WTC11 (cell line): ENCODE results near the gene MAMLD1. TPM values are rescaled to one million over a fixed set of nuclear protein-coding genes. Genes with fewer than 3 reads are reported as not detected.

Experiments
- ATAC-seq: fragments of 200-7000 bp; cut with Tn5 transposase; 2 replicates; pipeline ENCODE4 v1.10.0; 2021; ENCODE audit warnings: mild to moderate bottlenecking, moderate library complexity
- CTCF ChIA-PET: fragments of 300-600 bp; sonication (Branson Sonifier 250); formaldehyde crosslinking; loops from one replicate; lab custom pipeline; 2021; ENCODE audit warnings: antibody characterized with exemption; lab: Charles Lee
- POLR2A ChIA-PET: fragments of 350-600 bp; sonication (Branson Sonifier 250); formaldehyde crosslinking; loops from one replicate; lab custom pipeline; 2021; ENCODE audit warnings: antibody characterized with exemption; lab: Charles Lee
- DNase-seq: peaks from one replicate; pipeline ENCODE4 v3.0.0; 2021; ENCODE audit warnings: low spot score
- H3K27ac Mint-ChIP-seq: 2 replicates; pipeline ENCODE4 v1.8.0; 2021; ENCODE audit warnings: mixed read lengths
- H3K27me3 Mint-ChIP-seq: 2 replicates; pipeline ENCODE4 v1.8.0; 2021; ENCODE audit warnings: low read depth, mild to moderate bottlenecking, moderate library complexity, mixed read lengths
- H3K36me3 Mint-ChIP-seq: 2 replicates; pipeline ENCODE4 v1.8.0; 2021; ENCODE audit warnings: mixed read lengths
- H3K4me1 Mint-ChIP-seq: 2 replicates; pipeline ENCODE4 v1.8.0; 2022; ENCODE audit warnings: mixed read lengths
- H3K4me3 Mint-ChIP-seq: 2 replicates; pipeline ENCODE4 v1.8.0; 2021; ENCODE audit warnings: mild to moderate bottlenecking, moderate library complexity, mixed read lengths
- H3K9me3 Mint-ChIP-seq: 2 replicates; pipeline ENCODE4 v1.8.0; 2021; ENCODE audit warnings: mixed read lengths
- CREB1 ChIP-seq: sonication (generic); formaldehyde crosslinking; IDR thresholded peaks from 2 replicates; pipeline ENCODE4 v1.8.0; 2023; ENCODE audit warnings: mild to moderate bottlenecking, missing genetic modification reagents
- FOXK1 ChIP-seq: sonication (generic); formaldehyde crosslinking; IDR thresholded peaks from 2 replicates; pipeline ENCODE4 v1.8.0; 2022; ENCODE audit warnings: mild to moderate bottlenecking, moderate library complexity, missing genetic modification reagents
- FOXP1 ChIP-seq: sonication (generic); formaldehyde crosslinking; IDR thresholded peaks from 2 replicates; pipeline ENCODE4 v1.8.0; 2022; ENCODE audit warnings: missing genetic modification reagents, mild to moderate bottlenecking, moderate library complexity, borderline replicate concordance
- NFE2L1 ChIP-seq: sonication (generic); formaldehyde crosslinking; IDR thresholded peaks from 2 replicates; pipeline ENCODE4 v1.8.1; 2023; ENCODE audit warnings: missing genetic modification reagents
- NFYB ChIP-seq: sonication (generic); formaldehyde crosslinking; conservative IDR thresholded peaks from 2 replicates; pipeline ENCODE4 v1.8.0; 2022; ENCODE audit warnings: low read depth, missing genetic modification reagents
- SMAD4 ChIP-seq: sonication (generic); formaldehyde crosslinking; IDR thresholded peaks from 2 replicates; pipeline ENCODE4 v1.8.0; 2022; ENCODE audit warnings: mild to moderate bottlenecking, missing genetic modification reagents
- ZNF138 ChIP-seq: sonication (generic); formaldehyde crosslinking; conservative IDR thresholded peaks from 2 replicates; pipeline ENCODE4 v1.8.1; 2022; ENCODE audit warnings: mild to moderate bottlenecking, moderate library complexity, missing genetic modification reagents
- ZNF219 ChIP-seq: sonication (generic); formaldehyde crosslinking; IDR thresholded peaks from 2 replicates; pipeline ENCODE4 v1.8.0; 2023; ENCODE audit warnings: missing genetic modification reagents, mild to moderate bottlenecking, borderline replicate concordance
- ZNF232 ChIP-seq: sonication (generic); formaldehyde crosslinking; IDR thresholded peaks from 2 replicates; pipeline ENCODE4 v1.8.0; 2022; ENCODE audit warnings: mild to moderate bottlenecking, missing genetic modification reagents
- ZNF317 ChIP-seq: sonication (generic); formaldehyde crosslinking; IDR thresholded peaks from 2 replicates; pipeline ENCODE4 v1.8.1; 2023; ENCODE audit warnings: low read depth, mild to moderate bottlenecking, moderate library complexity, missing genetic modification reagents, borderline replicate concordance
- ZNF671 ChIP-seq: fragments of 250-450 bp; sonication (Bioruptor Pico); IDR thresholded peaks from 2 replicates; pipeline ENCODE4 v1.8.0; 2021; ENCODE audit warnings: mild to moderate bottlenecking
- total RNA-seq: library from RNA; stranded (reverse); gene quantifications from 3 replicates; pipeline ENCODE4 v1.2.3, GENCODE V29; 2021
- TF ChIP-seq, protein P1 (sequence below): sonication (generic); formaldehyde crosslinking; IDR thresholded peaks from 2 replicates; pipeline ENCODE4 v1.8.1; 2023; ENCODE audit warnings: mild to moderate bottlenecking, missing genetic modification reagents
- TF ChIP-seq, protein P2 (sequence below): sonication (generic); formaldehyde crosslinking; IDR thresholded peaks from 2 replicates; pipeline ENCODE4 v1.8.1; 2023; ENCODE audit warnings: mild to moderate bottlenecking, missing genetic modification reagents, moderate library complexity
- TF ChIP-seq, protein P3 (sequence below): sonication (generic); formaldehyde crosslinking; IDR thresholded peaks from 2 replicates; pipeline ENCODE4 v1.8.1; 2023; ENCODE audit warnings: mild to moderate bottlenecking, missing genetic modification reagents, borderline replicate concordance
- TF ChIP-seq, protein P4 (sequence below): sonication (generic); formaldehyde crosslinking; IDR thresholded peaks from 2 replicates; pipeline ENCODE4 v1.8.0; 2022; ENCODE audit warnings: mild to moderate bottlenecking, missing genetic modification reagents
- TF ChIP-seq, protein P5 (sequence below): sonication (generic); formaldehyde crosslinking; IDR thresholded peaks from 2 replicates; pipeline ENCODE4 v1.8.0; 2023; ENCODE audit warnings: missing genetic modification reagents, mild to moderate bottlenecking, borderline replicate concordance
- TF ChIP-seq, protein P6 (sequence below): fragments of 250-450 bp; sonication (Bioruptor Pico); IDR thresholded peaks from 2 replicates; pipeline ENCODE4 v1.9.0; 2021; ENCODE audit warnings: mild to moderate bottlenecking

MAMLD1 gene
- total RNA-seq, 1 experiment from 2014 or later: 0.35 TPM

DNA sequence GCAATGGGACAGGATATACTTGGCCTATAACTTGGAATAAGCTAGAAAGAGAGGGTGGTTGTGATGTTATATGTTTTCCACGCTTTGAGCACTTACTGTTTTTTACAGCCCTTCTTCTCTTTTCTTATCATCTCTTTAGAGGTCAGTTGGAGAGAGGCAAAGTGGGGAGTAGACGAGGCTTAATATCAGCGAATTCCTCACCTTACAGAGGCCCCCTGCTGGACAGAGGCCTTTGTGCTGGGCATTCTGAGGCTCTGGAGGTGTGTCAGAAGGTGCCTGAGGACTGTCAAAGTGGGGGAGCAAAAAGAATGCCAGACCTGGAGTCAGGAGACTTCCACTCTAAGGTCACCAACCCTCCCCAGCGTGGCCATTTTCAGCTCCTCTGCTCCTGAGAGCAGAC is 42.5 kb downstream of the MAMLD1 start (continued):
- TF ChIP-seq, protein P1, sequence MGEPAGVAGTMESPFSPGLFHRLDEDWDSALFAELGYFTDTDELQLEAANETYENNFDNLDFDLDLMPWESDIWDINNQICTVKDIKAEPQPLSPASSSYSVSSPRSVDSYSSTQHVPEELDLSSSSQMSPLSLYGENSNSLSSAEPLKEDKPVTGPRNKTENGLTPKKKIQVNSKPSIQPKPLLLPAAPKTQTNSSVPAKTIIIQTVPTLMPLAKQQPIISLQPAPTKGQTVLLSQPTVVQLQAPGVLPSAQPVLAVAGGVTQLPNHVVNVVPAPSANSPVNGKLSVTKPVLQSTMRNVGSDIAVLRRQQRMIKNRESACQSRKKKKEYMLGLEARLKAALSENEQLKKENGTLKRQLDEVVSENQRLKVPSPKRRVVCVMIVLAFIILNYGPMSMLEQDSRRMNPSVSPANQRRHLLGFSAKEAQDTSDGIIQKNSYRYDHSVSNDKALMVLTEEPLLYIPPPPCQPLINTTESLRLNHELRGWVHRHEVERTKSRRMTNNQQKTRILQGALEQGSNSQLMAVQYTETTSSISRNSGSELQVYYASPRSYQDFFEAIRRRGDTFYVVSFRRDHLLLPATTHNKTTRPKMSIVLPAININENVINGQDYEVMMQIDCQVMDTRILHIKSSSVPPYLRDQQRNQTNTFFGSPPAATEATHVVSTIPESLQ: no peak
- no peak for TF ChIP-seq CREB1
- no peak for TF ChIP-seq ZNF317

DNA sequence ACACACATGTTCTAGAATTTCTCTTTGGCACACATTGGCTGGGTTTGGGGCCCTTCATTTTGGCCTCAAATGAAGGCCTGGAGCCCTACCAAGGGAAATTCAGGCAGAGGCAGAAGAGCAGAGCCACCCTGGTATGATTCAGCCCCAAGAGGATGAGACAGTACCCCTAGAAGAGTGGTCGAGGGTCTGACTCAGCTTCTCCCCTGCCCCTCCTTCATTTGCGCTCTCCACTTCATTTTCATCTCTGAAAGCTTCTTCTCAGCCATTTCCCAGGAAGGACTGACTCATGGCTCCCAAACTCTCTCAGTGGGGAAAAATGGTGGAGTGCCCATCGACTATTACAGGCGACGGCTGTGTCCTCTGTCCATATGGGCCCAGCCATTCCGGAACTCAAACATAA is 43.5 kb downstream of the MAMLD1 start:
- ChIA-PET CTCF (interaction anchor here (1.2 kb wide), 1 partner anchor 41 kb away, joined by 3 read pairs; no protein-coding TSS in a partner anchor), POLR2A (no interaction called here)
- DNase-seq (no peak), ATAC-seq (no peak)
- H3K36me3 Mint-ChIP-seq: no peaks in the 10 kb centered on the region
- H3K9me3 Mint-ChIP-seq: no peaks in the 10 kb centered on the region
- H3K27me3 Mint-ChIP-seq: no peaks in the 10 kb centered on the region
- TF ChIP-seq, protein P2, sequence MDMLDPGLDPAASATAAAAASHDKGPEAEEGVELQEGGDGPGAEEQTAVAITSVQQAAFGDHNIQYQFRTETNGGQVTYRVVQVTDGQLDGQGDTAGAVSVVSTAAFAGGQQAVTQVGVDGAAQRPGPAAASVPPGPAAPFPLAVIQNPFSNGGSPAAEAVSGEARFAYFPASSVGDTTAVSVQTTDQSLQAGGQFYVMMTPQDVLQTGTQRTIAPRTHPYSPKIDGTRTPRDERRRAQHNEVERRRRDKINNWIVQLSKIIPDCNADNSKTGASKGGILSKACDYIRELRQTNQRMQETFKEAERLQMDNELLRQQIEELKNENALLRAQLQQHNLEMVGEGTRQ (CRISPR knock-in tag): no peak
- TF ChIP-seq, protein P3, sequence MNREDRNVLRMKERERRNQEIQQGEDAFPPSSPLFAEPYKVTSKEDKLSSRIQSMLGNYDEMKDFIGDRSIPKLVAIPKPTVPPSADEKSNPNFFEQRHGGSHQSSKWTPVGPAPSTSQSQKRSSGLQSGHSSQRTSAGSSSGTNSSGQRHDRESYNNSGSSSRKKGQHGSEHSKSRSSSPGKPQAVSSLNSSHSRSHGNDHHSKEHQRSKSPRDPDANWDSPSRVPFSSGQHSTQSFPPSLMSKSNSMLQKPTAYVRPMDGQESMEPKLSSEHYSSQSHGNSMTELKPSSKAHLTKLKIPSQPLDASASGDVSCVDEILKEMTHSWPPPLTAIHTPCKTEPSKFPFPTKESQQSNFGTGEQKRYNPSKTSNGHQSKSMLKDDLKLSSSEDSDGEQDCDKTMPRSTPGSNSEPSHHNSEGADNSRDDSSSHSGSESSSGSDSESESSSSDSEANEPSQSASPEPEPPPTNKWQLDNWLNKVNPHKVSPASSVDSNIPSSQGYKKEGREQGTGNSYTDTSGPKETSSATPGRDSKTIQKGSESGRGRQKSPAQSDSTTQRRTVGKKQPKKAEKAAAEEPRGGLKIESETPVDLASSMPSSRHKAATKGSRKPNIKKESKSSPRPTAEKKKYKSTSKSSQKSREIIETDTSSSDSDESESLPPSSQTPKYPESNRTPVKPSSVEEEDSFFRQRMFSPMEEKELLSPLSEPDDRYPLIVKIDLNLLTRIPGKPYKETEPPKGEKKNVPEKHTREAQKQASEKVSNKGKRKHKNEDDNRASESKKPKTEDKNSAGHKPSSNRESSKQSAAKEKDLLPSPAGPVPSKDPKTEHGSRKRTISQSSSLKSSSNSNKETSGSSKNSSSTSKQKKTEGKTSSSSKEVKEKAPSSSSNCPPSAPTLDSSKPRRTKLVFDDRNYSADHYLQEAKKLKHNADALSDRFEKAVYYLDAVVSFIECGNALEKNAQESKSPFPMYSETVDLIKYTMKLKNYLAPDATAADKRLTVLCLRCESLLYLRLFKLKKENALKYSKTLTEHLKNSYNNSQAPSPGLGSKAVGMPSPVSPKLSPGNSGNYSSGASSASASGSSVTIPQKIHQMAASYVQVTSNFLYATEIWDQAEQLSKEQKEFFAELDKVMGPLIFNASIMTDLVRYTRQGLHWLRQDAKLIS: no peak
- TF ChIP-seq, protein P4, sequence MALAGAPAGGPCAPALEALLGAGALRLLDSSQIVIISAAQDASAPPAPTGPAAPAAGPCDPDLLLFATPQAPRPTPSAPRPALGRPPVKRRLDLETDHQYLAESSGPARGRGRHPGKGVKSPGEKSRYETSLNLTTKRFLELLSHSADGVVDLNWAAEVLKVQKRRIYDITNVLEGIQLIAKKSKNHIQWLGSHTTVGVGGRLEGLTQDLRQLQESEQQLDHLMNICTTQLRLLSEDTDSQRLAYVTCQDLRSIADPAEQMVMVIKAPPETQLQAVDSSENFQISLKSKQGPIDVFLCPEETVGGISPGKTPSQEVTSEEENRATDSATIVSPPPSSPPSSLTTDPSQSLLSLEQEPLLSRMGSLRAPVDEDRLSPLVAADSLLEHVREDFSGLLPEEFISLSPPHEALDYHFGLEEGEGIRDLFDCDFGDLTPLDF (CRISPR knock-in tag): no peak
- TF ChIP-seq ZNF138 (CRISPR knock-in tag): no peak
- no peak for TF ChIP-seq NFYB
- no peak for TF ChIP-seq ZNF671 (CRISPR knock-in tag)
- no peak overlapping the region for H3K27ac Mint-ChIP-seq
- no peak overlapping the region for H3K4me3 Mint-ChIP-seq
- no peaks in the 10 kb centered on the region for H3K4me1 Mint-ChIP-seq

DNA sequence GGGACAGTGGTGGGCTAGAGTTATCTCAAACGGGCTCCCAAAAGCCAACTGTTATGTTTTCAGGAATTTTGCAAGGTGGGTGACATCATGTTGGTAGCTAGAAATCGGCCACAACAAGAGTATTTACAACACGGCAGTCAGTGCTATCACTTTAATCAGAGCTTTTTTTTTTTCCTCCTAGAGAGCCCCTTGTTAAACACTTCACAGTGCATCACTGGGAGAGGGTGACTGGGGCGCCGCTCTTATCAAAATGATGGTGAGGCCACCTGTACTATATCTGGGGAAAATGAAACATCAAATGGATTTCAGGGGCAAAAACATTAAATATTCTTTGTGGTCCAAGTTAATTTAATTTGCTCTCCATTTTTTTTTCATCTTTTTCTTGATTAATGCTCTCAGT is 44.9 kb downstream of the MAMLD1 start:
- DNase-seq (no peak), ATAC-seq (no peak)
- ChIA-PET CTCF (interaction anchor here (1.2 kb wide), 1 partner anchor 43 kb away, joined by 3 read pairs; no protein-coding TSS in a partner anchor), POLR2A (no interaction called here)
- H3K27me3 Mint-ChIP-seq: no peaks in the 10 kb centered on the region
- no peak overlapping the region for H3K4me3 Mint-ChIP-seq
- H3K27ac Mint-ChIP-seq: no peak overlapping the region
- no peaks in the 10 kb centered on the region for H3K9me3 Mint-ChIP-seq
- no peaks in the 10 kb centered on the region for H3K36me3 Mint-ChIP-seq
- H3K4me1 Mint-ChIP-seq: peaks cover under 1% of the 10 kb centered on the region
- TF ChIP-seq, protein P5, sequence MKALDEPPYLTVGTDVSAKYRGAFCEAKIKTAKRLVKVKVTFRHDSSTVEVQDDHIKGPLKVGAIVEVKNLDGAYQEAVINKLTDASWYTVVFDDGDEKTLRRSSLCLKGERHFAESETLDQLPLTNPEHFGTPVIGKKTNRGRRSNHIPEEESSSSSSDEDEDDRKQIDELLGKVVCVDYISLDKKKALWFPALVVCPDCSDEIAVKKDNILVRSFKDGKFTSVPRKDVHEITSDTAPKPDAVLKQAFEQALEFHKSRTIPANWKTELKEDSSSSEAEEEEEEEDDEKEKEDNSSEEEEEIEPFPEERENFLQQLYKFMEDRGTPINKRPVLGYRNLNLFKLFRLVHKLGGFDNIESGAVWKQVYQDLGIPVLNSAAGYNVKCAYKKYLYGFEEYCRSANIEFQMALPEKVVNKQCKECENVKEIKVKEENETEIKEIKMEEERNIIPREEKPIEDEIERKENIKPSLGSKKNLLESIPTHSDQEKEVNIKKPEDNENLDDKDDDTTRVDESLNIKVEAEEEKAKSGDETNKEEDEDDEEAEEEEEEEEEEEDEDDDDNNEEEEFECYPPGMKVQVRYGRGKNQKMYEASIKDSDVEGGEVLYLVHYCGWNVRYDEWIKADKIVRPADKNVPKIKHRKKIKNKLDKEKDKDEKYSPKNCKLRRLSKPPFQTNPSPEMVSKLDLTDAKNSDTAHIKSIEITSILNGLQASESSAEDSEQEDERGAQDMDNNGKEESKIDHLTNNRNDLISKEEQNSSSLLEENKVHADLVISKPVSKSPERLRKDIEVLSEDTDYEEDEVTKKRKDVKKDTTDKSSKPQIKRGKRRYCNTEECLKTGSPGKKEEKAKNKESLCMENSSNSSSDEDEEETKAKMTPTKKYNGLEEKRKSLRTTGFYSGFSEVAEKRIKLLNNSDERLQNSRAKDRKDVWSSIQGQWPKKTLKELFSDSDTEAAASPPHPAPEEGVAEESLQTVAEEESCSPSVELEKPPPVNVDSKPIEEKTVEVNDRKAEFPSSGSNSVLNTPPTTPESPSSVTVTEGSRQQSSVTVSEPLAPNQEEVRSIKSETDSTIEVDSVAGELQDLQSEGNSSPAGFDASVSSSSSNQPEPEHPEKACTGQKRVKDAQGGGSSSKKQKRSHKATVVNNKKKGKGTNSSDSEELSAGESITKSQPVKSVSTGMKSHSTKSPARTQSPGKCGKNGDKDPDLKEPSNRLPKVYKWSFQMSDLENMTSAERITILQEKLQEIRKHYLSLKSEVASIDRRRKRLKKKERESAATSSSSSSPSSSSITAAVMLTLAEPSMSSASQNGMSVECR (CRISPR knock-in tag): no peak
- TF ChIP-seq, protein P1: no peak
- no peak for TF ChIP-seq FOXP1 (CRISPR knock-in tag)
- TF ChIP-seq SMAD4 (CRISPR knock-in tag): no peak
- no peak for TF ChIP-seq NFYB
- TF ChIP-seq FOXK1 (CRISPR knock-in tag): no peak
- TF ChIP-seq ZNF232 (CRISPR knock-in tag): no peak
- TF ChIP-seq, protein P2 (CRISPR knock-in tag): no peak
- no peak for TF ChIP-seq NFE2L1 (CRISPR knock-in tag)
- no peak for TF ChIP-seq ZNF219 (CRISPR knock-in tag)
- TF ChIP-seq, protein P6, sequence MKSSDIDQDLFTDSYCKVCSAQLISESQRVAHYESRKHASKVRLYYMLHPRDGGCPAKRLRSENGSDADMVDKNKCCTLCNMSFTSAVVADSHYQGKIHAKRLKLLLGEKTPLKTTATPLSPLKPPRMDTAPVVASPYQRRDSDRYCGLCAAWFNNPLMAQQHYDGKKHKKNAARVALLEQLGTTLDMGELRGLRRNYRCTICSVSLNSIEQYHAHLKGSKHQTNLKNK (CRISPR knock-in tag): no peak
